ENCODE measurements around the gene TP53I11.

The TP53I11 gene

GRCh38 chr11:44955015-44955738 lies 4.5 kb upstream of the TP53I11 start:
- no peak for DNase-seq

- no peak for DNase-seq
Observed at GRCh38 chr11:44954051-44954906, 3.6 kb upstream of the TP53I11 start.

- no peak for DNase-seq
Observed at GRCh38 chr11:44952500-44953260, 2.0 kb upstream of the TP53I11 start.

GRCh38 chr11:44952082-44952481 lies 1.4 kb upstream of the TP53I11 start:
- no peak for DNase-seq

- peak; percentile 29 for DNase-seq
Observed at GRCh38 chr11:44950031-44950624, 555 bp downstream of the TP53I11 start.

- peak; percentile 34 for DNase-seq
Observed at GRCh38 chr11:44949160-44950030, 1.3 kb downstream of the TP53I11 start.

- no peak for DNase-seq
Observed at GRCh38 chr11:44948155-44948554, 2.5 kb downstream of the TP53I11 start.

- no peak for DNase-seq
Observed at GRCh38 chr11:44947114-44947513, 3.6 kb downstream of the TP53I11 start.

- DNase-seq = no peak
Observed at GRCh38 chr11:44946263-44946662, 4.4 kb downstream of the TP53I11 start.

- no peak for DNase-seq
Observed at GRCh38 chr11:44945666-44946065, 5.0 kb downstream of the TP53I11 start.

GRCh38 chr11:44944853-44945235 lies 5.8 kb downstream of the TP53I11 start:
- no peak for DNase-seq

- no peak for DNase-seq
Observed at GRCh38 chr11:44944181-44944852, 6.4 kb downstream of the TP53I11 start.

GRCh38 chr11:44943696-44944095 lies 7.0 kb downstream of the TP53I11 start:
- no peak for DNase-seq

- DNase-seq = no peak
Observed at GRCh38 chr11:44943118-44943517, 7.6 kb downstream of the TP53I11 start.

- no peak for DNase-seq
Observed at GRCh38 chr11:44942029-44942955, 8.4 kb downstream of the TP53I11 start.

- DNase-seq = no peak
Observed at GRCh38 chr11:44941259-44942021, 9.2 kb downstream of the TP53I11 start.

GRCh38 chr11:44940835-44941234 lies 9.8 kb downstream of the TP53I11 start:
- no peak for DNase-seq

GRCh38 chr11:44940404-44940803 lies 10.3 kb downstream of the TP53I11 start:
- DNase-seq = no peak

- DNase-seq = no peak
Observed at GRCh38 chr11:44939673-44940395, 10.8 kb downstream of the TP53I11 start.
